Hepatocyte (in vitro differentiated cells): Measurements from ENCODE around the gene AGAP2. TPM values are rescaled to one million over a fixed set of nuclear protein-coding genes. Genes with fewer than 3 reads are reported as not detected.

Experiments
- DNase-seq: peaks from one replicate; pipeline ENCODE4 v3.0.0-alpha.2; 2016; ENCODE audit warnings: low spot score
- H2AFZ ChIP-seq: fragments of 200-600 bp; sonication (generic); 2 replicates; pipeline ENCODE4 v1.6.0; 2016; ENCODE audit warnings: antibody characterized with exemption, mild to moderate bottlenecking
- H3K27ac ChIP-seq: fragments of 200-600 bp; sonication (generic); 2 replicates; pipeline ENCODE4 v1.5.1; 2016; ENCODE audit warnings: mild to moderate bottlenecking
- H3K27me3 ChIP-seq: fragments of 200-600 bp; sonication (generic); 2 replicates; pipeline ENCODE4 v1.6.1; 2016
- H3K36me3 ChIP-seq: fragments of 200-600 bp; sonication (generic); replicated peaks from 2 replicates; pipeline ENCODE4 v1.5.1; 2016; ENCODE audit warnings: low read depth; ENCODE audit not compliant: insufficient read depth
- H3K4me1 ChIP-seq: fragments of 200-600 bp; sonication (generic); 2 replicates; pipeline ENCODE4 v1.5.1; 2016; ENCODE audit warnings: mild to moderate bottlenecking, moderate library complexity; ENCODE audit not compliant: insufficient read depth
- H3K4me2 ChIP-seq: fragments of 200-600 bp; sonication (generic); 2 replicates; pipeline ENCODE4 v1.6.0; 2016
- H3K4me3 ChIP-seq: fragments of 200-600 bp; sonication (generic); 2 replicates; pipeline ENCODE4 v1.5.1; 2016; ENCODE audit warnings: mild to moderate bottlenecking
- H3K79me2 ChIP-seq: fragments of 200-600 bp; sonication (generic); 2 replicates; pipeline ENCODE4 v1.6.0; 2017; ENCODE audit warnings: mild to moderate bottlenecking
- H3K9me2 ChIP-seq: fragments of 200-600 bp; sonication (generic); replicated peaks from 2 replicates; pipeline ENCODE4 v1.6.0; 2017; ENCODE audit warnings: mild to moderate bottlenecking; ENCODE audit not compliant: insufficient read depth
- H3K9me3 ChIP-seq: fragments of 200-600 bp; sonication (generic); 2 replicates; pipeline ENCODE4 v1.5.1; 2016; ENCODE audit warnings: low read depth, mild to moderate bottlenecking
- H4K20me1 ChIP-seq: fragments of 200-600 bp; sonication (generic); 2 replicates; pipeline ENCODE4 v1.6.0; 2016; ENCODE audit warnings: mild to moderate bottlenecking; ENCODE audit not compliant: insufficient read depth, poor library complexity, severe bottlenecking
- EZH2 ChIP-seq: fragments of 200-600 bp; sonication (generic); IDR thresholded peaks from 2 replicates; pipeline ENCODE4 v1.6.1; 2016; ENCODE audit warnings: antibody characterized with exemption, mild to moderate bottlenecking, borderline replicate concordance
- EZH2phosphoT487 ChIP-seq: fragments of 200-600 bp; sonication (generic); IDR thresholded peaks from one replicate; pipeline ENCODE4 v1.6.1; 2018; ENCODE audit warnings: antibody characterized with exemption, mild to moderate bottlenecking, low read depth, moderate library complexity; ENCODE audit not compliant: unreplicated experiment, severe bottlenecking
- WGBS: methylation state at CpG from one replicate; pipeline ENCODE4 v1.1.6; 2016; ENCODE audit warnings: low lambda C conversion rate; ENCODE audit errors: missing lambda C conversion rate; 5-methylcytosine and 5-hydroxymethylcytosine counted together
- polyA plus RNA-seq: library from polyadenylated mRNA; unstranded; fragments of >200 nt; fragmentation: Nextera tagmentation; extraction: Ambion mirVana; gene quantifications from 2 replicates; pipeline ENCODE4 v1.2.1, GENCODE V29; 2016
- total RNA-seq: library from RNA; depleted of rRNA; stranded (reverse); fragments of >200 nt; gene quantifications from 2 replicates; pipeline ENCODE4 v1.2.3, GENCODE V29; 2014
- TF ChIP-seq, protein P1 (sequence below): fragments of 200-600 bp; sonication (generic); IDR thresholded peaks from 2 replicates; pipeline ENCODE4 v1.5.1; 2016; ENCODE audit warnings: antibody characterized with exemption, mild to moderate bottlenecking; ENCODE audit not compliant: poor library complexity

The AGAP2 gene
- total and polyA plus RNA-seq, 2 experiments from 2014 or later: 0.04 to 0.33 TPM

DNA sequence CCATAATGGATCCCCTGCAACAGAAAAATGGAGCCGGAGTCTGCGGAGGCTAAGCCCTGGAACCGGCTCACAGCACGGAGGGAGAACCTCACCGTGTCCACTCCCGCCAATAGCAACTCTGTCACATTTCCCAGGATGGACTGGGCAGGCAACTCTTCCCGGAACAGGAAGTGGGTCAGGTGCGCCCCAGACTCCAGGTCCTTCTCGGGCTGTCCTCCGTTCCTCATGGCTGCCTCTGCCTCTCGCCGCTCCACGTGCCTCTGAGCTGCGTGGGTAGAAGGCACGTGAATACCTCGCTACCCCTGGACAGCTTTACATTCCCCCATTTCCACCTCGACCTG, 26.1 kb upstream of the AGAP2 start:
- H3K4me2 ChIP-seq: peak overlapping the region; percentile 96
- TF ChIP-seq EZH2phosphoT487 (no peak), EZH2 (no peak)
- TF ChIP-seq, protein P1, sequence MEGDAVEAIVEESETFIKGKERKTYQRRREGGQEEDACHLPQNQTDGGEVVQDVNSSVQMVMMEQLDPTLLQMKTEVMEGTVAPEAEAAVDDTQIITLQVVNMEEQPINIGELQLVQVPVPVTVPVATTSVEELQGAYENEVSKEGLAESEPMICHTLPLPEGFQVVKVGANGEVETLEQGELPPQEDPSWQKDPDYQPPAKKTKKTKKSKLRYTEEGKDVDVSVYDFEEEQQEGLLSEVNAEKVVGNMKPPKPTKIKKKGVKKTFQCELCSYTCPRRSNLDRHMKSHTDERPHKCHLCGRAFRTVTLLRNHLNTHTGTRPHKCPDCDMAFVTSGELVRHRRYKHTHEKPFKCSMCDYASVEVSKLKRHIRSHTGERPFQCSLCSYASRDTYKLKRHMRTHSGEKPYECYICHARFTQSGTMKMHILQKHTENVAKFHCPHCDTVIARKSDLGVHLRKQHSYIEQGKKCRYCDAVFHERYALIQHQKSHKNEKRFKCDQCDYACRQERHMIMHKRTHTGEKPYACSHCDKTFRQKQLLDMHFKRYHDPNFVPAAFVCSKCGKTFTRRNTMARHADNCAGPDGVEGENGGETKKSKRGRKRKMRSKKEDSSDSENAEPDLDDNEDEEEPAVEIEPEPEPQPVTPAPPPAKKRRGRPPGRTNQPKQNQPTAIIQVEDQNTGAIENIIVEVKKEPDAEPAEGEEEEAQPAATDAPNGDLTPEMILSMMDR: no peak
- no peaks in the 10 kb centered on the region for H3K9me3 ChIP-seq
- H3K79me2 ChIP-seq: no peaks in the 10 kb centered on the region
- peaks cover 53% of the 10 kb centered on the region for H3K27me3 ChIP-seq
- peak overlapping the region; percentile 45 for H3K4me3 ChIP-seq
- H3K36me3 ChIP-seq: no peaks in the 10 kb centered on the region
- no peaks in the 10 kb centered on the region for H3K9me2 ChIP-seq
- no peak overlapping the region for H3K27ac ChIP-seq
- peaks cover 28% of the 10 kb centered on the region for H3K4me1 ChIP-seq
- H2AFZ ChIP-seq: peak overlapping the region; percentile 84
- 22% methylated on average over 17 of the region's 17 CpGs for WGBS
- peaks cover 6% of the 10 kb centered on the region for H4K20me1 ChIP-seq
- no peak for DNase-seq

DNA sequence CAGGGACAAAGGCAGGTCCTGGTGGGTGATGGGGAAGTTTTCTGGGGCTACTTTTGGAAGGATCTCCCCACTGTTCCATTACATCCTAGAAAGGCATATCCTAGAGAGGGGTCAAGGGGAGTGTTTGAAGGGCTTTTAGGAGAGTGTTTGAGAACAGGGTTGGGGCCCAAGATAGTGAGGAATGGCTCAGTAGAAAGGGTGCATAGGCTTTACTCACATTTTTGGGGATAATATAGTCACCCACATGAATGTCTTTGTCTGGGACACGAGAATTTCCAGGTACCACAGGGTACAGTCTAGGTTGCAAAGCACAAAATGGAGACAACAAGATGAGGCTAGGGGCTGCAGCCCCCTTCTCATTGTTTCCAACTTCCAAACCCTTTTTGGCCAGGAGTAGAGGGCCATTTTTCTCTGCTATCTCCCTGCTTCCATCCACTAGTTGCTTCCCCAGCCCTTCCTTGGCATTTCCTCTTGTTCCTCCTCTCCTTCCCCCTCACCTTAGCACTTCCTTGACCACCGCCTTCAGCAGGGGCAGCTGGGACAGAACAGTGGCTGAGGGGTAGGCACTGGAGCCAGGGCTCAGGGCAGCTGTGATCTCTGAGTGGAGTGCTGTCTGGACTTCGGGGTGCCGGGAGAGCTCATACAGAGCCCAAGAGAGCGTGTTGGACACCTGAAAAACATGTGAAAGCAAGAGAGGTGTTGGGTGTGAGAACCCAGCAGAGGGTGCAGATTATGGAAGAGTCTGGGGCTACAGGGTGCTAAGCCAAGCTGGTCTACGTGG, 25.5 kb upstream of the AGAP2 start:
- Histone ChIP-seq H3K4me1 (peaks cover 28% of the 10 kb centered on the region), H3K4me3 (no peak overlapping the region), H4K20me1 (peaks cover 6% of the 10 kb centered on the region), H3K79me2 (no peaks in the 10 kb centered on the region), H3K9me3 (no peaks in the 10 kb centered on the region), H2AFZ (no peak overlapping the region), H3K27ac (no peak overlapping the region), H3K36me3 (no peaks in the 10 kb centered on the region), H3K4me2 (peak overlapping the region; percentile 96), H3K9me2 (no peaks in the 10 kb centered on the region), H3K27me3 (peaks cover 53% of the 10 kb centered on the region)
- no peak for TF ChIP-seq EZH2phosphoT487
- TF ChIP-seq EZH2: no peak
- TF ChIP-seq, protein P1: no peak
- 77% methylated on average over 6 of the region's 6 CpGs for WGBS
- DNase-seq: no peak

DNA sequence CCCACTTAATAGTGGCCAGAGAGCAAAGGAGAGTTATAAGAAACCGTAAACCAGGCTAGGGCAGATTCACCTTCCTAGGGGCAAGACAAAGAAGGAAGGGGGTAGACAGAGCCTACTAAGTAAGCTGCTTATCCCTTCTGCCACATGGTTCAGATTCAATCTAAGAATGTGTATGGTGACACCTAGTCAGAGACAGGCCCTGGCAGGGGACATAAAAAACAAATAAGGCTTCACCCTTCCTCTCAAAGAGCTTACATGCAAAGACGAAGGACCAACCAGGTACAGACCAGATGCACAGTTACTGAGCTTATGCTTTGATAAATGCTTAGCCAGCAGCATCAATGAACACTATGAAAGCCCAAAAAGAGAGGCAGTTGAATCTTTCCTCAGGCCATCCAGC, 23.9 kb upstream of the AGAP2 start:
- Histone ChIP-seq H2AFZ (no peak overlapping the region), H3K4me3 (no peak overlapping the region), H3K79me2 (peaks cover 2% of the 10 kb centered on the region), H3K4me1 (peaks cover 28% of the 10 kb centered on the region), H3K36me3 (no peaks in the 10 kb centered on the region), H3K9me3 (no peaks in the 10 kb centered on the region), H3K27me3 (peaks cover 48% of the 10 kb centered on the region), H4K20me1 (peaks cover 6% of the 10 kb centered on the region), H3K9me2 (no peaks in the 10 kb centered on the region), H3K4me2 (no peak overlapping the region), H3K27ac (no peak overlapping the region)
- no peak for DNase-seq
- TF ChIP-seq, protein P1: no peak
- WGBS: 83% methylated on average over 2 of the region's 2 CpGs
